ENCODE measurements around the gene COL5A1.

The COL5A1 gene

DNA sequence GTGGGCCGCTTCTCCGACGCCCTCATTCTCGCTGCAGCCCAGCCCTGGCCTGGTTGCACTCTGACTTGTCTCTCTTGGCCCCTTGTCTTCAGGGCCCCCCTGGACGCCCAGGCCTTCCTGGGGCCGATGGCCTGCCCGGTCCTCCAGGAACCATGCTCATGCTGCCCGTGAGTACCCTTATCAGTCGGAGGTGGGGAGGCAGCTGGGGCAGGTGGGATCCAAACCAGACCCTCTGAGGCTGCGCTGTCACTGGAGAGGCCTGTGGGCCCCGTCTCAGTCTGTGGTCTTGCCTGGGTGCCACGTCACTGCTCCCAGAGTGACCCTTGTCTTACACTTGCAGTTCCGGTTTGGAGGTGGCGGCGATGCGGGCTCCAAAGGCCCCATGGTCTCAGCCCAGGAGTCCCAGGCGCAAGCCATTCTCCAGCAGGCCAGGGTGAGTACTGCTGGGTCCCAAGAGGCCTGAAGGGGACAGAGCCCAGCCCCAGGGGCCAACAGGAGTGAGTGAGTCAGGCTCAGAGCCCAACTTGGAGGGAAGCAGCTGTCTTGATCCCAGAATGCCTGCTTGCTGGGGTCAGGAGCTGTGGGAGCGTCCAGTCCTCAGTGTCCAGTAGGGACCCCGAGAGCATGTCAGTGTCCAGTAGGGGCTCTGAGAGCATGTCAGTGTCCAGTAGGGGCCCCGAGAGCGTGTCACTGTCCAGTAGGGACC is 109.0 kb downstream of the COL5A1 start:
- DNase-seq: no peak

DNA sequence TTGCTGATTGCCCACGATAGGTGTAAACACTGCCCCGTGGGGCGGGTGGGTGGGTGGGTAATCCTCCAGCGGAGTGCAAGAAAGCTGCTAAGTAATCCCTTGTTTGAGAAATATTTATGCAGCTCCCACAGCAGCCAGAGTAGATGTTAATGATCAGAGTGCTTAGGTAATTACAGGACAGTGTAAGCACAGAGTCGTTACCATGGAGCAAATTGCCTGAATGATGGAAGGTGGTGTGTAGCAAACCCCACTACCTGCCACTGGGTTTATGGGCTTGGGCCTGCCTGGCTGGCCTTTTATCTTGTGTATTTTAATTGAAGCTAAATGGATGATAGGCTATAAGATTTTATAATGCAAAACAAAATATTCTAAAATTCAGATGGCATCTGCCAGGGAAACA is 110.0 kb downstream of the COL5A1 start:
- DNase-seq: no peak

DNA sequence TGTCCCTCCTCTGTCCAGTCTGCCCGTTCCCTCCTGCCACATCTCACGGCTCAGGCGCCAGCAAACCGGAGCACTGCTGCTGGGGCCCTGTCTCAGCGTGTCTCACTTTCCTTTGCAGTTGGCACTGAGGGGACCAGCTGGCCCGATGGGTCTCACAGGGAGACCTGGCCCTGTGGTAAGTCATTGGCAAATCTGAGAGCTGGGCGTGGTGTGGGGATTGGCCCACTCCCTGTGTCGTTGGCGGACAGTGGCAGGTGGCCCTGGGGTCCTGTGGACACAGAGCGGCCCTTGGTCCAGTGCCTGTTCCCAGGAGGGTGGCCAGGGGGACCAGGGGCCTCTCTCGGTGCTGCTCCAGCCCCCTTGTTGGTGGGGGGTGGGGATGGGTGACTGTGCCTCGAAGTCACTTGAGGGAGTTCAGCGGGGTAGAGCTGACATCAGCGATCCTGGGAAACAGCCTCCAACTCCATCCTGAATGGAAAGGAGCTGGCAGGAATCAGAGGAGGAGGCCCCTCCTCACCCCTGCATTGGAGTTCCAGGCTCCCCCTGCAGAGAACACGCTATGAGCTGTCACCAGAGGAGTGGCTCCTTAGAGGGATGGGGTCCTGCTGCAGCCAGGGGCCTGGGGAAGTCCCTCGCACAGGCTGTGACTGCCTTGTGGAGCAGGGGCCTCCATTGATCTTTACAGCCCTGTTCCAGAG is 111.0 kb downstream of the COL5A1 start:
- DNase-seq: no peak

DNA sequence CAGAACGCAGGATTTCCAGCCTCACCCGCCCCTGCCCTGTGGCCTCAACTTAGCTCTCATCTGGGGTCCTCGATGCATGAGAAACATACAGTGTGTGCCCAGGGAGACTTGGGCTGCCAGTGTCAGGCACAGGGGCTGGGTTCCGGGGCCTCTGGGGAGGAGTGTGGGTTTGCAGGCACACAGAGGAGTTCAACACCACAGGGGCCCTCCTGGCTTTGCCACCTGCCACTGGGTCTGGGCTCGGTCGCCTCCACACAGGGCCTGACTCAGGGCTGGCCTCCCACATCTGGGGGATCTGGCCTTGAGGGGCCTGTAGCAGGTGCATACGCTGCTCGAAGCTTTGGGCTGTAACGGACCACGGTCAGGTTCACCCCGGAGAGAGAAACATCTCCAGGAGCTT is 111.6 kb downstream of the COL5A1 start:
- no peak for DNase-seq

DNA sequence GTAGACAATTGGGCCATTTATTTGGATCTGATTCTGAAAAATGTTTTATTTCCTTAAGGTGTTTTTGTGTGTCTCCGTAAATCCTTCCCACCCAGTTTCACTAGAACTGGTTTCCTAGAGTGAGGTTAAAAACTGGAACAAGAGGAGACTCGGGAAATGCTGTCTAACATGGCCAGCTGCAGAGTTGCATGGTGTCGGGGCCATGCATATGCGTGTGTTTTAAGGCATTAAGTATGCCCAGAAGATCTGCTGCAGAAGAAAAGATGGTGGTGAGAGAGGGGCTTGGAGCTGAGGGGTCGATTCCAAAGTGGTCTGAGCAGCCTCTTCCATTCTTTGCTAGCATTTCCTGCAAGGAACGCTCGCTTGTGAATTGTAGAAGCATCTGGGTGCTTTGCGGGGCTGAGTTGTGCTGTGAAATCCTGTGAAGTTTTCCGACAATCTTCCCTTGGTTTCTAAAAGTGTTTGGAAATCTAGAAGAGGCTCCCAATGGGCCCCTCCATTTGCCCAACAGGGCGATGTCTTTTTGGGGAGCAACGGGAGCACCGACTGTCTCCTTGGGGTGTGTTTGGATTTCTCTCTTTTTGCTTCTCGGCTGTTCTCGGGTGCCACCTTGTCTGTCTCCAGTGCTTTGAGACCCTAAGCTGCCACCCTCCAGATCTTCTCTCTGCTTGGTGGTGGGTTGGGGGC is 113.8 kb downstream of the COL5A1 start:
- DNase-seq: no peak

DNA sequence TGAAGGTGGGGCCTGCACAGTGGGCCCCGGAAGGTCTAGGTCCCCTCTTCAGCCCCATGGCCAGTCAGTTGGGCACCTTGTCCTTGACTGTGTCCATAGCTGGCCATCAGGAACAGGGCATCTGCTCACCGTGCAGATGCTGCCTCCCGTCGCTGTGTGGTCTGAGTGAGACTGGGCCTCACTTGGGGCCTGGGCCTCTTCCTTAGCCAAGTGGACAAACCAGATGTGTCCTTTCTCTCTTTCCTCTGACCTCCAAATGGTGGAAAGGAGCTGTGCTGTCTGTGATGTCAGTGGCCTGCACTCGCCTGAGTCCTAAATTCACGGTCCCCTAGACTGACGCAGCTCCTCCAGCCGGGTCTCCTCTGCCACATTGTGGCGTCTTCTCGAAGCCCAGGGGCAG is 114.5 kb downstream of the COL5A1 start:
- no peak for DNase-seq

DNA sequence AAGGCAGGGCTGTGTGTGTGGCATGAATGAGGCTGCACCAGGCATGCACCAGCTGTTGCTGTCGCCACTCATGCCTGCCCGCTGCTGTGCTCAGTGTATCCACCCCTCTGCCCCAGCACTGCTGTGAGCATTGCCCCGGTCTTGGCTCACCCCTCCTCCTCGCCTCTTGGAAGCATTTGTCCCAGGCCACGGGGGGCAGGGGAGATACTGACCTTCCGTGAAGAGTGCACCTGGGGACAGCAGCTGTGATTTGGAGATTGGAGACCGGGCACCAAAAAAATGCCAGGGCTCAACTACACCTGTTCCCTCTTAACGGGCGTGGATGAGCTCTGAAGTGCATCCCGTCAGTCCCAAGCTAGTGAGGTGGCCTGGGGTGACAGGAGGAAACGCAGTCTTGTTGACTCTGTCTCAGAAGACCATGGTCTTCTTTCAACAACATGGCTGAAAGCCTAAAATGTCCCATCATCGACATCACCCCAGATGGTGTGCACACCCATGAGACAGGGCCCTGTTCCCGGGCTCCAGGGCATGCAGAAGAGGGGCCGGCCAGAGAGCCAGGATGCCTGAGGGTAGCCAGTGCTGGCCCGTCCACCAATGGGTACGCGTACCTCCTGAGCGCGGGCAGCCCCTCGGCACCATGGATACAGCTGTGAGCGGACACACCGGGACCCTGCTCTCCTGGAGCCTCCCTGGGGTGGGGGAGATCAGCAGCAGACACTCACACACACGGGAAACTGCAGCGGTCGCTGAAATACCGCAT is 115.8 kb downstream of the COL5A1 start:
- no peak for DNase-seq

DNA sequence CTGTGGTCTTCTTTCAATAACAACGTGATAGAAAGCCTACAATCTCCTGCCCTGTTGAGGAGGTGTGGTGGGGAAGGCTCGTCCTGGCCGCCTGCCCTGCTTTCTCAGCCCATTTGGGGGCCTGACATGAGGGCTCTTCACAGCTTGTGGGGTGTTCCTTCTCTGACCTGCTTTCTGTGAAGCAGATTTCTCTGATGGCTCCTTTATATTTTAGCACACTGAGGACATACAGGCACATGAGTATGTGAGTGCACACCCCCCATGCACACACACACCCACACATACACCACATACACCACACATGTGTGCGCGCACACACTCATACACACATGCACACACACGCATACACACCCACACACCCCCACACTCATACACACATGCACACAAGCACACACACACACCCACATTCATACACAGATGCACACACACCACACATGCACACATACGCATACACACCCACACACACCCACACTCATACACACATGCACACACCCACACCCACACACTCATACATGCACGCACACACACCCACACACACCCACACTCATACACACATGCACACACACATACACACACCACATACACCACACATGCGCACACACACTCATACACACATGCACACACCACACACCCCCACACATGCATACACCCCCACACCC is 117.5 kb downstream of the COL5A1 start:
- DNase-seq: peak; percentile 39

DNA sequence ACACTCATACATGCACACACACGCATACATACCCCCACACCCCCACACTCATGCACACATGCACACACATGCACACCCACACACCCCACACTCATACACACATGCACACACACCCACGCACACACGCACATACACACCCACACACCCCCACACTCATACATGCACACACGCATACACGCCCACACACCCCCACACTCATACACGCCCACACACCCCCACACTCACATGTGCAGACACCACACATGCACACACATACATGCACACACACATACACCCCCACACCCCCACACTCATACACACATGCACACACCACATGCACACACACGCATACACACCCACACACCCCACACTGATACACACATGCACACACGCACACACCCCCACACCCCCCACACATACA is 118.3 kb downstream of the COL5A1 start:
- no peak for DNase-seq

DNA sequence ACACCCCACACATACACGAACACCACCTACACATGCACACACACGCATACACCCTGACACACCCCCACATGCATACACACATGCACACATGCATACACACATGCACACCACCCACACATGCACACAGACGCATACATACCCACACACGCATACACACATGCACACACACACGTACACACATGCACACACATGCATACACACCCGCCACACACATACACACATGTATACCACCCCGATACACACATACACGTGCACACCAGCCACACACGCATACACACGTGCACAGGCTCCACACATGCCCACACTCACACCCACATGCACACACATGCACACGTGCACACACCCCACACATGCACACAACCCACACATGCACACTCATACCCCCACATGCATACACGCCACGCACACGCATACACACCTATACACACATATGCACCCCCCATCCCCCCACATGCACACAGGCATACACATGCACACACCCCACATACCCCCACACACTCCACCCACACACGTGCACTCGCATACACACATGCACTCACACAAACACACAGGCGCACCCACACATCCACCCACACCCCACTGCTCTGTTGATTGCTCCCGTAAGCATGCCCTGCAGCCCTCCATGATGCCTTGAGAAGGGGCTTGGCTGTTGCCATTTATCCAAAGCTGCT is 119.3 kb downstream of the COL5A1 start:
- DNase-seq: no peak

DNA sequence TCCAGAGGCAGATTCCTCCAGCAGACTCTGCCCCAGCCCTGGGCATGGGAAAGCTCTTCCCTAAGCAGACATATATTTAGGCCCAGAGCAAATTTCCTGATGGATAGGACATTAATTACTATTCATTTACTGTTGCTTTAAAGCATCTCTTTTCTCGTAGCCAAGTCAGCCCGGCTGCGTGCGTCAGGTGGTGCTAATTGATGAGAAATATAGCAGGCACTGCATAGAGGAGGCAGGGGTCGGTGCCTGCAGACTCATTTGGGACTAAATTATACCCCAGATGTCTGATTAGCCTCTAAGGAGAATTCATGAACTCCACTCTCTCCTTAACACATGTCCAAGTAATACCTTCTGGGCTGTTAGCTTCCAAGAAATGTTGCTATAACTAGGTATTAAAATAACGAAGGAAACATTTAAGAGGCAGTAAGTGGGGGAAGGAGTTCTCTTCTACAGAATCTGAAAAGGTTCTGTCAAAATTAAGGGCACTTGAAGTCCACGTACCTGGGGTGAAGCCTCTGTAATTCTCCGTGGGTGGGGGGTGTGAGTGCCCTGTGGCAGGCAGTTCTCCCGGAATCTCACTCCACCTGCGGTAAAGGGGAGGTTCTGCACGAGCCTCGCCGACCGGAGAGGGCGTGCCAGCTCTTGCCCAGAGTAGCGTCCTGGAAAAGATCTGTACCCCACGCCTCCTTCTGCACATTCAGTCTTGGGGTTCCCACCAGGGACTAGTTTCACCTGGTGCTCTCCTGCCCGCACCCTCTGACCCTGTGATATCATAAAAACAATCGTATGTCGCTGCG is 123.1 kb downstream of the COL5A1 start:
- no peak for DNase-seq

DNA sequence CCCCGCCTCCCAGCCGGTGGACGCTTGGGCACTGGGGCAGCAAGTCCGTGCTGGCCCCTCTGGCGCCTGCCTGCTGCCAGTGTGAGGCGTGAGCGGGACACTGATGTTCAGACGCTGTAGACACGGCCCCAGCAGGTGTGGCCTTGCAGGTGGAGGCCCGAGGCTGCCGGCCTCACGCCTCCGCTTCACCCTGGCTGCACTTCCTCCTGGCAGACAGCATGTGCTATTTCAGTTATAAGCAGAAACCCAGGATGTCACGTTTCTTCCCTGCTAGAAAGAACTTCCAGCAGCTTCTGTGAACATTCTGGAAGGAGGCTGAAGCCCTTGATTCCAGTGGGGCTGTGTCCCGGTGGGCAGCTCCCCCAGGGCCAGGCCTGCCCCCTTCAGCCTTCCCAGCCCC is 124.2 kb downstream of the COL5A1 start:
- DNase-seq: no peak

DNA sequence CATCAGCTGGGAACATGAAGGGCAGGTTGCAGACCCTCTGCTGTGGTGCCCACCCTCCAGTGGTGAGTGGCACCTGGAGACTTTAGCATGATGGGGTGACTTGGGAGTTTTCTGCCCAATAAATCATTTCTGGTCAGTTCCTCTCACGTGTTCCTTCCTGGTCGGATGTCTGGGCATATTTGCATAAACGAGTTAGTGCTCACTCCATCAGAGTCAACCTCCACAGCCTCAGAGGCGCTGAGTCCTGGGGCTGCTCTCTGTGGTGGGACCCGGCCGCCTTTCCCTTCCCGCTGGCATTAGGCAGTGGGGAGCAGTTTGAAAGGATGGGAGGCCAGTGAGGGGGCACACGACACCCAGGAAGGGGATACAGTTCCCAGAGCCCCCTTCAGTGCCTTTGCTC is 125.0 kb downstream of the COL5A1 start:
- DNase-seq: no peak

DNA sequence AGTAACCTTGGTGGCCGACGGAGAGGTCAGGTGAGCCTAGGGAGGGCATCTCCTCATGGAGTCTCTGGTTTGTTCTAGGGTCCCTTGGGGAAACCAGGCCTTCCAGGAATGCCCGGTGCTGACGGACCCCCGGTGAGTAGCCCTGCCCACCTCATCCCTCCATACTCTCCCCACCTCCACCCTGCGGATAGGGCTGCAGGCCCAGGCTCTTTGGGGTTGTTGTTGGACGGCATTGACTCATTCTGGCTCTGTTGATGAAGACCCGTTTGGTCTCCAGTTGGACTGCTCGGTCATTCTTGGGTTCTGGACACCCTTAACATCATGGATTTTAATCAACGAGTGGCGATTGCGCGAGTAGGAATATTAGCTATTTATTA is 126.7 kb downstream of the COL5A1 start:
- no peak for DNase-seq

DNA sequence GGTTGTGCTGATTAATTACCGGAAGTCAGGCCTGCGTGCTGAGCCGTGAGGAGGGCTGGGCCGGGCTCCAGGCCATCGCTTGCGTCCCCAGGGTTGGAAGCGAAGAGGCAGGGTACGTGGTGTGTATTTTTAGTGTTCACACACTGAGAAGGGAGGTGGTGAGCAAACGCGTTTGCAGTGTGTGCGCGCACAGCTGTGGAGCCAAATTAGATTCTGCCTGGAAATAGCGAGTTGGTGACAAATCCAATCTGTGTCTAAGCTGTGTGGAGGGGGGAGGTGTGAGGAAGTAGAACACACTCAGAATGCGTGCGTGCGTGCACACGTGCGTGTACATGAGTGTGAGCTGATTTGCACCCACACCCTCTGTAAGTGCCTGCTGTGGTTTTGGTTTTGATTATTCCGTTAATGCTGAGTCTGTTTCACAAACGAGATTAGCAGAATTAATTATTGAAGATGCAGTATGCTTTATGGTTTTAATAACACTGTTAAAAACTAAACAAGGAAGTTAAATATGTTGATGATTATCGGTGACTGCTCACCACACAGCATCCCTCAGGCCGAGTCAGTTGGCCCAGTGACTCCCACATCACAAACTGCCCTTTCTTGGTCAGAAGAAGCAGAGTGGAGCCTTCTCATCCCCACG is 127.2 kb downstream of the COL5A1 start:
- peak; percentile 78 for DNase-seq

DNA sequence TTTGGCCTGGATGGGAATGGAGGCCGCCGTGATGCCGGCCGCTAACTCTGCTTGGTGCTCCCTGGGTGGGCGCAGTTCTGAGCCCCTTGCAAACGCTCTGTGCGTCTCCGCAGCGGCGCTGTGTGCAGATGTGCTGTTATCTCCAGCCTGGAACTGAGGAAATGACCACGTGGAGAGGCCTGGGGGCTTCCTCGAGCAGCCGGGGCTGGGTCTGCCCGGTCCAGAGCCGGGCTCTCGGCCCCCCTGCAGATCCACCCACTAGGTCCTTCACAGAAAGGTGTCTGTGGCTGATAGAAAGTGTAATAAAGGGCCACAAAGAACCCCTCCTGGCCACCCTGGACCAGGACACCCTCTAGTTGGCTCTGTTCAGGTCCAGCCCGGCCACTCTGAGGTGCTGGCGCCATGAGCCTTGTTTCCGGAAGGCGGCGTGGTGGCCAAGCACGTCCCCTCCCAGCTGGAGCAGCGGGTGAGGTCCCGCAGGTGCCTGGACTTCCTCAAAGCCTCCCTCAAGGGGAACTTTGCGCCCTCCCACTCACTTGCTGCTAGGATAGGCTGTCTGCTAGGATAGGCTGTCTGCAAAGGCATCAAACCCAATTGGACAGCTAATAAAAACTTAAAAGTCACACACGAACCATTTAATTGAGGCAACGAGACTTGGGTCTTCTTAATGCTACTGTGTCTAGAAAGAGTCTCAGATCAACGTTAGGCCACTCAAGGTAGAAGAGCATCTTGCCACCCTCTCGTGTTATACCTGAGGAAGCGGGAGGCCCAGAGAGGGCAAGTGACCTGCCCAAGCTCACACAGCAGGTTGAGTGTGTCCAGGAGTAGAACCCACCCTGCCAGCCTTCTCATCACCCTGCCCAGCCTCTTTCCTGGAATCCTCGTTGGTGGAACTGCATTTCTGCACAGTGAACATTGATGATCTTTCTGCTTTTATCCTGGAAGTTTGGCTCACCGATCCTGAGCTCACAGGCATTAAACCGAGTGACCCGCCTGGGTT is 129.7 kb downstream of the COL5A1 start:
- no peak for DNase-seq

DNA sequence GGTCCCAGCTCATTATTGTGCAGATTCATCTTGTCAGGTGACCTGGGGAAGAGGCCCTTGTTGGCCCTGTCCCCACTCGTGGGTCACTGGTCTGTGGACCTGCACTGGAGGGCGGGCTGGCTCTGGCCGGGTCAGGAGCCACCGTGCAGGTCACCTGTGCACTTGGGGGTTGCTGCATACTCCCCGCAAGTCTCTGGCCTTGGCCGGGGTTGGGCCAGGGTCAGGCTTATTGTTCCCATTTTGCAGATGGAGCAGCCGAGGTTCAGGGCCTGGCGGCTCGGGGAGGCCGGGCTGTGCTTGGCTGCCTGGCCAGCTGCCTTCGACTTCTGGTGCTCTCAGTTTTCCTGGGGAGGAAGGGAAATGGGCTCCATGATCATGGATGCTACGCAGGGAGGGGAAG is 130.7 kb downstream of the COL5A1 start:
- no peak for DNase-seq

DNA sequence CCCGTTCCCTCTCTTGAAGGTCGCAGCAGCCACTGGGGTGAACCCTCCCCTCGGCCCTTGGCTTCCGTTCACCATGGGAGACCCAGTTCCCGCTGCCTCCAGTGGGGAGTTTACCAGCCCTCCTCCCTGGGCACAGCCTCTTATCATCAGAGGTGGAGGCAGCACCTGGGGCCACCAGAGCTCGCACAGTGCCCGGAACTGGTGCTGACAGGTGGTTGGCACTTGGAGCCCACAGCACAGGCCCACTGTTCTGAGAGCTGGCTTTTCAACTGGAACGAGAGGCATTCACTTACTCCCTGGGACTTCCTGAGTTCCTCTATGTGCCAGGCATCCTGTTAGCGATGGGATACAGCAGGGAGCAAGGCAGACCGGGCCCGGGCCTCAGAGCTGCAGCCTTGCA is 132.2 kb downstream of the COL5A1 start:
- no peak for DNase-seq

DNA sequence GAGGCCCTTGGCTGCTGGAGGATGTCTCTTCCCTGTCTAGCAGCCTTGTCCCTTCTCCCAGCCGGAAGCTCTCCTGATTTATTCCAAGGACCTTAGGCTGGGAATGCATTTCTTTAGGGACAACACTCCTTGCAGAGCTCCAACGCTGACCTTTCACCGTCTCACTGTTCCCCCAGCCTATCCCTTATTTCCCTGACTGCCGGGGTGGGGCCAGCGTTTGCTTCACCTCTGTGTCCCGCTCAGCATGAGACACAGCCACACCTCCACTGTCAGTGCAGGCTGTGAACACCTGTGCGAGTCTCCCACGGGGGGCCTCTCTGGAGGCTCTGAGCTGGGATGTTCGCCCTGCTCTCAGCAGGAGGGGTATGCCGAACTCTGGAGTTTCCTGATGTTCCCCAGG is 132.8 kb downstream of the COL5A1 start:
- no peak for DNase-seq
